Measurements from ENCODE around the gene KISS1R. TPM values are rescaled to one million over a fixed set of nuclear protein-coding genes. Genes with fewer than 3 reads are reported as not detected.

The KISS1R gene
- total RNA-seq, 1 experiment from 2014 or later, result not detected

DNA sequence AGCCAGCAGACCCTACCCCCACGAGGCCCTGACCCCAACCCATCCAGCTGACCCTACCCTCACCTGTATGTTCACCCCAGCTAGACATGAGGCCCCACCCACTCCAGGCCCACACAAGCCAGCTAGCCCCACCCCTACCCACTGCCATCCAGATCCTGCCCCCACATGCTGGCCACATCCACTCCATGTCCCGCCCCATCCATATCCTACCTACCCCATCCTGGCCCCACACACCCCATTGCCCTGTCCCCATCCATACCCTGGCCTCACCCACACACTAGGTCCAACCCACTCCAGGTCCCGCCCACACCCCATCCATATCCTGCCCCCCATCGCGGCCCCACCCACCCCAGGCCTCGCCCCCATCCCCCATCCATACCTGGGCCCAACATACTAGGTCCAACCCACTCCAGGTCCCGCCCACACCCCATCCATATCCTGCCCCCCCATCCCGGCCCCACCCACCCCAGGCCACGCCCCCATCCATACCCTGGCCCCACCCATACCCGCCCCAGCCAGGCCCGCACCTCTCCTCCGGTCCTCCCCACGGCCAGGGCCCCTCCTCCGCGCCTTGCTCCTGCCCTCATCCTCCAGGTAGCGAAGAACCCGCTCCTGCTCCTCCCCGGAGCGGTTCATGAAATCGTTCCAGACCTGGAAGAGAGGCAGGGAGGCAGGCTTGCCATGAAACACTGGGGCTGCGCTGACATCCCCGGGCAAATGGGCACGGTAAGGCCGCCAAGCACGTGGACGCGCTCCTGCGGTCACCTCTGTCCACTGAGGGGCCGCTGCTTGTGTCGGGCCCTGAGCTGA is 16.6 kb upstream of the KISS1R start:
- H3K4me1 ChIP-seq (ENCODE audit: low read length), result peaks cover 17% of the 10 kb centered on the region
- no peak overlapping the region for H2AFZ ChIP-seq (ENCODE audit: low read length)
- no peak overlapping the region for H3K4me3 ChIP-seq (ENCODE audit: low read length)
- no peaks in the 10 kb centered on the region for H3K9me3 ChIP-seq (ENCODE audit: low read length)
- no peak overlapping the region for H3K27ac ChIP-seq (ENCODE audit: low read length)
- DNase-seq, result peak; percentile 82
- no peaks in the 10 kb centered on the region for H3K79me2 ChIP-seq (ENCODE audit: low read length)
- no peaks in the 10 kb centered on the region for H3K9me2 ChIP-seq (replicated peaks; ENCODE audit: insufficient read depth, low read length)
- peaks cover 17% of the 10 kb centered on the region; the same call in 1 of the 2 replicates for H4K20me1 ChIP-seq (ENCODE audit: insufficient read depth, low read depth, low read length)
- no peak overlapping the region for H3K4me2 ChIP-seq (ENCODE audit: low read depth, low read length, poor library complexity, severe bottlenecking)
- no peaks in the 10 kb centered on the region for H3K36me3 ChIP-seq (ENCODE audit: insufficient read depth, low read length)
- no peaks in the 10 kb centered on the region for H3K27me3 ChIP-seq (ENCODE audit: low read length)
- H3K9ac ChIP-seq (ENCODE audit: low read length), result no peak overlapping the region

DNA sequence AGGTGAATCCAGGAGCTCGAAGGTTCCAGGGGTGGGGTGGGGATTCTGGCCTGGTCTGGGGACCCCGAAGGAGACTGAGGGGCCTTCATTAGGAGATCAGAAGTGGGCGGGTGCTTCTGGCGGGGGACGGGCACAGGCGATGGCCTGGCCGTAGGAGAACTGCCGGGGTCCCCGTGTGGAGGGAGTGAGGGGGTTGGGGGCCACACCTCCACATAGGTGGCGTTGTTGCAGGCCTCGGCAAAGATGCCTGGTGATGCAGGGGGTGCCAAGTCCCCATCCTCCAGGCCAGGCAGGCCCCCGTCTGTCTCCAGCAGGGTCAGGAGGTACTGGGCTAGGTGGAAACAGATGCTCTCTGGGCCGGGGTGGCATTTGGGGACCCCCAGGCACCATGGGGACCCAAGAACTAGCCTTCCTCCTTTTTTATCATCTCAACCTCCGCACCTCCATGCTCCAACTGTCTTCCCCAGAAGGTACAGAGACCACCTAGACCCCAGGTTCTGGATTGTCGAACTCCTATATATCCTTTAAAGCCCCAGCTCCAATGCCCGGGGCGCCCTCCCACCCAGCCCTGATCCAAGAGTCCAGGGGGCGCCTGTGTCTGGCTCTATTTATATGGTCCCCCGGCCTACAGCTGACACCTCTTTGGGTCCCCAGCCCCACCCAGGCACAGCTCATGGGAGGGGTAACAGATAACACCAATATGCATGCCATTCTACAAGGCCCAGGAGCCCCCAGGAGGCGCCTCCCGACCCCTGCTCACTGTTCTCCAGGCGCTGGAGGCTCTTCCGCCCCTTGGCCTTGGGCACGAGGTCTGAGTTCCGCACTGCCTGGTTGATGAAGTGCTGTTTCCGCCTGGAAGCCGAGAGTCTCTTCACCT is 15.7 kb upstream of the KISS1R start:
- H3K9me2 ChIP-seq (replicated peaks; ENCODE audit: insufficient read depth, low read length), result no peaks in the 10 kb centered on the region
- no peaks in the 10 kb centered on the region for H3K27me3 ChIP-seq (ENCODE audit: low read length)
- H3K9me3 ChIP-seq (ENCODE audit: low read length), result no peaks in the 10 kb centered on the region
- H3K4me3 ChIP-seq (ENCODE audit: low read length), result no peak overlapping the region
- H4K20me1 ChIP-seq (ENCODE audit: insufficient read depth, low read depth, low read length), result peaks cover 17% of the 10 kb centered on the region; the same call in 1 of the 2 replicates
- H3K9ac ChIP-seq (ENCODE audit: low read length), result no peak overlapping the region
- peaks cover 17% of the 10 kb centered on the region for H3K4me1 ChIP-seq (ENCODE audit: low read length)
- H3K27ac ChIP-seq (ENCODE audit: low read length), result no peak overlapping the region
- no peak overlapping the region for H2AFZ ChIP-seq (ENCODE audit: low read length)
- 0 out of 2 replicates have a peak, but pooled peaks cover 2% of the 10 kb centered on the region for H3K79me2 ChIP-seq (ENCODE audit: low read length)
- no peak overlapping the region for H3K4me2 ChIP-seq (ENCODE audit: low read depth, low read length, poor library complexity, severe bottlenecking)
- no peak for DNase-seq
- H3K36me3 ChIP-seq (ENCODE audit: insufficient read depth, low read length), result no peaks in the 10 kb centered on the region

DNA sequence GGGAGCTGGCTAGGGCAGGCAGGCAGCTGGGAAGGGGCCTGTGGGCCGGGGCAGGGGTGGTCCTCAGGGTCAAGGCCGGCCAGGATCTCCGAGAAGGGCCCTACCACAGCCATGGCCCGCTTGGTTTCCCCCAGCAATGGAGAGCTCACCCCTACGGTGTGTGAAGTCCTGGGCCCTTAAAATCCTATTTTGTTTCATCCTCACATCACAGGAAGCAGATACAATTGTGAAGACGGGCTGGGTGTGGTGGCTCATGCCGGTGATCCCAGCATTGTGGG is 15.1 kb upstream of the KISS1R start:
- no peaks in the 10 kb centered on the region for H3K27me3 ChIP-seq (ENCODE audit: low read length)
- no peak overlapping the region for H3K27ac ChIP-seq (ENCODE audit: low read length)
- no peak for DNase-seq
- H3K4me3 ChIP-seq (ENCODE audit: low read length), result no peak overlapping the region
- peaks cover 17% of the 10 kb centered on the region for H3K4me1 ChIP-seq (ENCODE audit: low read length)
- no peaks in the 10 kb centered on the region for H3K9me3 ChIP-seq (ENCODE audit: low read length)
- no peak overlapping the region for H2AFZ ChIP-seq (ENCODE audit: low read length)
- no peaks in the 10 kb centered on the region for H3K9me2 ChIP-seq (replicated peaks; ENCODE audit: insufficient read depth, low read length)
- peaks cover 17% of the 10 kb centered on the region; the same call in 1 of the 2 replicates for H4K20me1 ChIP-seq (ENCODE audit: insufficient read depth, low read depth, low read length)
- H3K4me2 ChIP-seq (ENCODE audit: low read depth, low read length, poor library complexity, severe bottlenecking), result no peak overlapping the region
- 0 out of 2 replicates have a peak, but pooled peaks cover 3% of the 10 kb centered on the region for H3K79me2 ChIP-seq (ENCODE audit: low read length)
- no peak overlapping the region for H3K9ac ChIP-seq (ENCODE audit: low read length)
- no peaks in the 10 kb centered on the region for H3K36me3 ChIP-seq (ENCODE audit: insufficient read depth, low read length)

DNA sequence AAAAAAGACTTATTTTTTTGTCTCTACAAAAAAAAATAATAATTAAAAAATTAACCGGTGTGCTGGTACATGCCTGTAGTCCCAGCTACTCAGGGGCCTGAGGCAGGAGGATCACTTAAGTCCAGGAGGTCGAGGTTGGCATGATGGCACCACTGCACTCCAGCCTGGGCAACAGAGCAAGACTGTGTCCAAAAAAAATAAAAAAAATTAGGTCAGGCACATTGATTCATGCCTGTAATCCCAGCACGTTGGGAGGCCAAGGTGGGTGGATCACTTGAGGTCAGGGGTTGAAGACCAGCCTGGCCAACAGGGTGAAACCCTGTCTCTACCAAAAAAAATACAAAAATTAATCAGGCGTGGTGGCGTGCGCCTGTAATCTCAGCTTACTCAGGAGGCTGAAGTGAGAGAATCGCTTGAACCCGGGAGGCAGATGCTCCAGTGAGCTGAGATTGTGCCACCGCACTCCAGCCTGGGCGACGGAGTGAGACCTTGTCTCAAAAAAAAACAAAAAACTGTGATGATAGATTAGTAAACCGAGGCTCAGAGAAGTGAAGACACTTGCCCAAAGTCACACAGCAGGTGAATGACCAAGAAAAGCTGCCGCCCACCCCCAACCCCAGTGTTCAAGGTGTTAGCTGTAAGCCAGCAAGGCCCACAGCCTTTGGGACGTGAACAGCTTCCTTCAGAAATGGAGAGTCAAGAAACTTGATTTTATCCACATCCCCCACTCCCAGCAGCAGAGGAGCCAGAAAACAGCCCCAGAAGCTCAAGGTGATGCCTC is 14.5 kb upstream of the KISS1R start:
- Histone ChIP-seq H3K27me3 (ENCODE audit: low read length) (no peaks in the 10 kb centered on the region), H3K4me3 (ENCODE audit: low read length) (no peak overlapping the region), H3K36me3 (ENCODE audit: insufficient read depth, low read length) (no peaks in the 10 kb centered on the region), H3K27ac (ENCODE audit: low read length) (no peak overlapping the region), H2AFZ (ENCODE audit: low read length) (no peak overlapping the region), H3K79me2 (ENCODE audit: low read length) (peaks cover 9% of the 10 kb centered on the region; the same call in 1 of the 2 replicates), H3K9me3 (ENCODE audit: low read length) (no peaks in the 10 kb centered on the region), H3K9ac (ENCODE audit: low read length) (no peak overlapping the region), H3K4me1 (ENCODE audit: low read length) (peaks cover 17% of the 10 kb centered on the region), H3K4me2 (ENCODE audit: low read depth, low read length, poor library complexity, severe bottlenecking) (no peak overlapping the region), H4K20me1 (ENCODE audit: insufficient read depth, low read depth, low read length) (peaks cover 17% of the 10 kb centered on the region; the same call in 1 of the 2 replicates), H3K9me2 (replicated peaks; ENCODE audit: insufficient read depth, low read length) (no peaks in the 10 kb centered on the region)
- DNase-seq, result no peak

DNA sequence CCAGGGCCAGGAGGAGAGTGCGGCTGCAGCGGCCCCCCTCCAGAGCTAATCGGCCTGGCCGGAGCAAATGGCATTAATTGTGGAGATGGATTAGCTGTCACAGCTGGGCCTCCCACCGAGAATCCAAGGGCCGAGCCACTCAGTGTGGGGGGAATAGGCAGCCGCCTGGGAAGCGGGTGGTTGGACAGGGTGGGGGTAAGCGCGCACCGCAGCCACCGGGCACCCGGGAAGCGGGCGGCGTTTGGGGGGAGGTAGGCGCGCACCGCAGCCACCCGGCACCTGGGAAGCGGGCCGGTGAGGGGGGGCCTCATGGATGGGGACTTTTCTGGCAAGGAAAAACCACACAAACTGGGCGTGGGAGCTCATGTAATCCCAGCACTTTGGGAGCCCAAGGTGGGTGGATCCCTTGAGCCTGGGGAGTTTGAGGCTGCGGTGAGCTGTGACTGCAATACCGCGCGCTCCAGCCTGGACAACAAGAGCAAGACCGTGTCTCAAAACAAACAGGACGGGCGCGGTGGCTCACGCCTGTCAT is 13.8 kb upstream of the KISS1R start:
- Histone ChIP-seq H3K9ac (ENCODE audit: low read length) (no peak overlapping the region), H4K20me1 (ENCODE audit: insufficient read depth, low read depth, low read length) (peaks cover 17% of the 10 kb centered on the region; the same call in 1 of the 2 replicates), H3K27me3 (ENCODE audit: low read length) (no peaks in the 10 kb centered on the region), H3K9me2 (replicated peaks; ENCODE audit: insufficient read depth, low read length) (no peaks in the 10 kb centered on the region), H3K36me3 (ENCODE audit: insufficient read depth, low read length) (no peaks in the 10 kb centered on the region), H3K9me3 (ENCODE audit: low read length) (no peaks in the 10 kb centered on the region), H3K4me2 (ENCODE audit: low read depth, low read length, poor library complexity, severe bottlenecking) (no peak overlapping the region), H3K79me2 (ENCODE audit: low read length) (peaks cover 14% of the 10 kb centered on the region), H2AFZ (ENCODE audit: low read length) (no peak overlapping the region), H3K4me1 (ENCODE audit: low read length) (peaks cover 17% of the 10 kb centered on the region), H3K4me3 (ENCODE audit: low read length) (no peak overlapping the region), H3K27ac (ENCODE audit: low read length) (no peak overlapping the region)
- DNase-seq, result no peak

DNA sequence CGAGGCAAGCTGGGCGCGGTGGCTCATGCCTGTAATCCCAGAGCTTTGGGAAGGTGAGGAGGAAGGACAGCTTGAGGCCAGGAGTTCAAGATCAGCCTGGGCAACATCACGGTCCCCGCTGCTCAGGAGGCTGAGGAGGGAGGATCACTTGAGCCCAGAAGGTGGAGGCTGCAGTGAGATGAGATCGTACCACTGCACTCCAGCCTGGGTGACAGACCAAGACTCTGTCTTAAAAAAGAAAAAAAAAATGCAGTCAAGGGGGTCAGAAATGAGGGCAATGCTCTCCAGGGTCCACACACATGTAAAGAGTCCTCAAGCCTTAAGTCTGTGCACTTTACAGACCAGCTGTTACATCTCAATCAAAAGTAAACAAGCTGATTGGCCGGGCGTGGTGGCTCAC is 12.6 kb upstream of the KISS1R start:
- H3K4me3 ChIP-seq (ENCODE audit: low read length), result no peak overlapping the region
- no peak overlapping the region for H3K27ac ChIP-seq (ENCODE audit: low read length)
- H3K4me2 ChIP-seq (ENCODE audit: low read depth, low read length, poor library complexity, severe bottlenecking), result no peak overlapping the region
- H3K79me2 ChIP-seq (ENCODE audit: low read length), result peaks cover 24% of the 10 kb centered on the region
- no peaks in the 10 kb centered on the region for H3K9me2 ChIP-seq (replicated peaks; ENCODE audit: insufficient read depth, low read length)
- H4K20me1 ChIP-seq (ENCODE audit: insufficient read depth, low read depth, low read length), result peaks cover 10% of the 10 kb centered on the region; the same call in 1 of the 2 replicates
- H3K9ac ChIP-seq (ENCODE audit: low read length), result no peak overlapping the region
- peaks cover 13% of the 10 kb centered on the region for H3K4me1 ChIP-seq (ENCODE audit: low read length)
- H2AFZ ChIP-seq (ENCODE audit: low read length), result no peak overlapping the region
- H3K27me3 ChIP-seq (ENCODE audit: low read length), result no peaks in the 10 kb centered on the region
- H3K36me3 ChIP-seq (ENCODE audit: insufficient read depth, low read length), result no peaks in the 10 kb centered on the region
- no peaks in the 10 kb centered on the region for H3K9me3 ChIP-seq (ENCODE audit: low read length)
- DNase-seq, result no peak

DNA sequence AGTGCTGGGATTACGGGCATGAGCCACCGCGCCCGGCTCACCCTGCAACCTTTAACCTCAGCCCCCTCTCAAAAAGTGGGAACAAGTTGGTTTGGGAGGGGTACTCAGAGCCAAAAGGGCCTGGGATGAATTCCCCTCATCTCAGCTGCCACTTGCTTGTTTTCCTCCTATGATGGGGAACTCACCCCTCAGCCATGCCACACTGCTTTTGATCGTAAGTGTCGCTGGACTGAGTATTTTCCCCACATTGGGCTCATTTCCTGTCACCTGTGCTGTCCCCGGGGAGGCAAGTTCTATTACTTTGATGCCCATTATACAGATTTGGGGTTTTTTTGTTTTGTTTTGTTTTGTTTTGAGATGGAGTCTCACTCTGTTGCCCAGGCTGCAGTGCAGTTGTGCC is 10.7 kb upstream of the KISS1R start:
- H3K79me2 ChIP-seq (ENCODE audit: low read length), result peaks cover 36% of the 10 kb centered on the region

More for the DNA sequence above, 10.7 kb upstream of the KISS1R start:
- no peak for DNase-seq
- H3K9ac ChIP-seq (ENCODE audit: low read length), result no peak overlapping the region
- H3K9me3 ChIP-seq (ENCODE audit: low read length), result no peaks in the 10 kb centered on the region
- no peak overlapping the region for H3K4me2 ChIP-seq (ENCODE audit: low read depth, low read length, poor library complexity, severe bottlenecking)
- no peak overlapping the region for H3K4me3 ChIP-seq (ENCODE audit: low read length)
- no peaks in the 10 kb centered on the region for H3K36me3 ChIP-seq (ENCODE audit: insufficient read depth, low read length)
- no peak overlapping the region for H2AFZ ChIP-seq (ENCODE audit: low read length)
- no peaks in the 10 kb centered on the region for H4K20me1 ChIP-seq (ENCODE audit: insufficient read depth, low read depth, low read length)
- no peaks in the 10 kb centered on the region for H3K27me3 ChIP-seq (ENCODE audit: low read length)
- H3K4me1 ChIP-seq (ENCODE audit: low read length), result peaks cover 12% of the 10 kb centered on the region
- H3K9me2 ChIP-seq (replicated peaks; ENCODE audit: insufficient read depth, low read length), result no peaks in the 10 kb centered on the region
- no peak overlapping the region for H3K27ac ChIP-seq (ENCODE audit: low read length)

Data from Karpas-422 (cell line).